Measurements from ENCODE around the gene APRT. TPM values are rescaled to one million over a fixed set of nuclear protein-coding genes. Genes with fewer than 3 reads are reported as not detected.

Gene APRT
- total and polyA plus RNA-seq, 9 of the 15 experiments (the other 6 are each of a cell fraction or from before 2014, with no cell fraction given), result 41.7 to 409 (median 146) TPM

DNA sequence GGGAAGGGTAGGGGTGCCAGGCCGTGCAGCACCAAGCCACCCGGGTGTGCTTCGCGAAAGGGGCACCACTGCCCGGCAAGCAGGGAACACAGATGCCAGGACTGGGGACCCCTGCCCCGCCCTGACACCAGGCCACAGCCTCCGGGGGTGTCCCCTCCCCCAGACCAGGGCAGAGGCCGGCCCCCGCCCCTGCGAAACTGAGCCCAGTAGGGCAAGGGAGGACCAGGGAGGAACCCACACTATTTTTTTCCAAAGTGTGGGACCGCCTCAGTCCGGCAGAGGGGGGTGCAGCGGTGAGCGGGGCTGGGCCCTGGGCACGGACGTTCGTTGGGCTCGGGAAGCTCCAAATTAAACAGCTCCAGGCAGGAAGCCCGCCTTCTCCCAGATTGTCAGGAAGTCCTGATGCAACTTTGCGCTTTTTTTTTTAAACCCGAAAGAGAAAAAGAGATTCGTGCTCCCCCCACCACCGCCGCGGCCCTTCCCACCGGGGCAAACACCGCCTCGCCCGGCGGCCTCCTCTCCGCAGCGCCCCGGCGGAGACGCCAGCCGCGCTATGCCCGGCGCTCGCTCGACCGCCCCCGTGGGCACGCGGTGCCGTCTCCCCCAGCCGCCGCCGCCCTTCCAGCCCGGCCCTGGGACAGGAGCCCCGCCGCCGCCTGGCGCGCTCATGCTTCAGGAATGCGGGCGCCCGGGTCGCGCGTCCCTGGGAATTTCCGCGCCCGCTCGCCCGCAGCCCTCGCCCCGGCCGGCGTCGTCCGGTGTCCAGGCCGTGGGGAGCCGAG, 27.5 kb downstream of the APRT start (continued):
- TF ChIP-seq, protein P1, sequence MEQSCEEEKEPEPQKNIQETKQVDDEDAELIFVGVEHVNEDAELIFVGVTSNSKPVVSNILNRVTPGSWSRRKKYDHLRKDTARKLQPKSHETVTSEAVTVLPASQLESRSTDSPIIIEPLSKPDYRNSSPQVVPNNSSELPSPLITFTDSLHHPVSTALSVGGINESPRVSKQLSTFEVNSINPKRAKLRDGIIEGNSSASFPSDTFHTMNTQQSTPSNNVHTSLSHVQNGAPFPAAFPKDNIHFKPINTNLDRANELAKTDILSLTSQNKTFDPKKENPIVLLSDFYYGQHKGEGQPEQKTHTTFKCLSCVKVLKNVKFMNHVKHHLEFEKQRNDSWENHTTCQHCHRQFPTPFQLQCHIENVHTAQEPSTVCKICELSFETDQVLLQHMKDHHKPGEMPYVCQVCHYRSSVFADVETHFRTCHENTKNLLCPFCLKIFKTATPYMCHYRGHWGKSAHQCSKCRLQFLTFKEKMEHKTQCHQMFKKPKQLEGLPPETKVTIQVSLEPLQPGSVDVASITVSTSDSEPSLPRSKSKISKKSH (CRISPR knock-in tag; IDR thresholded peaks at IDR 0.05), result no peak
- TF ChIP-seq YY1 (IDR thresholded peaks at IDR 0.05; ENCODE audit: borderline replicate concordance in 1 of 3, control insufficient read depth in 1 of 3, extremely low read depth in 1 of 3, insufficient read depth in 3 of 3, insufficient read length in 1 of 3, insufficient replicate concordance in 2 of 3, low read depth in 1 of 3, low read length in 2 of 3) (peak in 1 of 3 experiments; percentile 46), TOE1 (IDR thresholded peaks at IDR 0.05; ENCODE audit: borderline replicate concordance) (0 out of 2 replicates have a peak, but pooled peaks have one; percentile 14), TOE1 (CRISPR knock-in tag; IDR thresholded peaks at IDR 0.05; ENCODE audit: borderline replicate concordance, low read depth) (no peak), SLC30A9 (CRISPR knock-in tag; IDR thresholded peaks at IDR 0.05) (no peak), ZNF224 (CRISPR knock-in tag; IDR thresholded peaks at IDR 0.05) (peak; percentile 43; the same call in 1 of the 2 replicates), GATA2 (CRISPR knock-in tag; IDR thresholded peaks at IDR 0.05) (no peak), CCNT2 (IDR thresholded peaks at IDR 0.05; ENCODE audit: borderline replicate concordance, extremely low read depth, insufficient read length, low read depth, low read length) (peak; percentile 71), CEBPG (CRISPR knock-in tag; IDR thresholded peaks at IDR 0.05) (no peak), CEBPG (tag; conservative IDR thresholded peaks at IDR 0.05 in 1 of 2, IDR thresholded peaks at IDR 0.05 in 1 of 2) (no peak), MED1 (CRISPR knock-in tag; IDR thresholded peaks at IDR 0.05; ENCODE audit: borderline replicate concordance) (no peak), TEAD2 (tag; IDR thresholded peaks at IDR 0.05) (no peak), FIP1L1 (IDR thresholded peaks at IDR 0.05; ENCODE audit: low read depth, low read length, poor library complexity, severe bottlenecking) (no peak), L3MBTL2 (IDR thresholded peaks at IDR 0.05) (no peak)
- TF ChIP-seq, protein P2, sequence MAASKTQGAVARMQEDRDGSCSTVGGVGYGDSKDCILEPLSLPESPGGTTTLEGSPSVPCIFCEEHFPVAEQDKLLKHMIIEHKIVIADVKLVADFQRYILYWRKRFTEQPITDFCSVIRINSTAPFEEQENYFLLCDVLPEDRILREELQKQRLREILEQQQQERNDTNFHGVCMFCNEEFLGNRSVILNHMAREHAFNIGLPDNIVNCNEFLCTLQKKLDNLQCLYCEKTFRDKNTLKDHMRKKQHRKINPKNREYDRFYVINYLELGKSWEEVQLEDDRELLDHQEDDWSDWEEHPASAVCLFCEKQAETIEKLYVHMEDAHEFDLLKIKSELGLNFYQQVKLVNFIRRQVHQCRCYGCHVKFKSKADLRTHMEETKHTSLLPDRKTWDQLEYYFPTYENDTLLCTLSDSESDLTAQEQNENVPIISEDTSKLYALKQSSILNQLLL (CRISPR knock-in tag; IDR thresholded peaks at IDR 0.05; ENCODE audit: borderline replicate concordance), result no peak
- TF ChIP-seq, protein P3, sequence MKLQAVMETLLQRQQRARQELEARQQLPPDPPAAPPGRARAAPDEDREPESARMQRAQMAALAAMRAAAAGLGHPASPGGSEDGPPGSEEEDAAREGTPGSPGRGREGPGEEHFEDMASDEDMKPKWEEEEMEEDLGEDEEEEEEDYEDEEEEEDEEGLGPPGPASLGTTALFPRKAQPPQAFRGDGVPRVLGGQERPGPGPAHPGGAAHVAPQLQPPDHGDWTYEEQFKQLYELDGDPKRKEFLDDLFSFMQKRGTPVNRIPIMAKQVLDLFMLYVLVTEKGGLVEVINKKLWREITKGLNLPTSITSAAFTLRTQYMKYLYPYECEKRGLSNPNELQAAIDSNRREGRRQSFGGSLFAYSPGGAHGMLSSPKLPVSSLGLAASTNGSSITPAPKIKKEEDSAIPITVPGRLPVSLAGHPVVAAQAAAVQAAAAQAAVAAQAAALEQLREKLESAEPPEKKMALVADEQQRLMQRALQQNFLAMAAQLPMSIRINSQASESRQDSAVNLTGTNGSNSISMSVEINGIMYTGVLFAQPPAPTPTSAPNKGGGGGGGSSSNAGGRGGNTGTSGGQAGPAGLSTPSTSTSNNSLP (IDR thresholded peaks at IDR 0.05; ENCODE audit: borderline replicate concordance, low read depth, low read length), result no peak
- TF ChIP-seq, protein P4, sequence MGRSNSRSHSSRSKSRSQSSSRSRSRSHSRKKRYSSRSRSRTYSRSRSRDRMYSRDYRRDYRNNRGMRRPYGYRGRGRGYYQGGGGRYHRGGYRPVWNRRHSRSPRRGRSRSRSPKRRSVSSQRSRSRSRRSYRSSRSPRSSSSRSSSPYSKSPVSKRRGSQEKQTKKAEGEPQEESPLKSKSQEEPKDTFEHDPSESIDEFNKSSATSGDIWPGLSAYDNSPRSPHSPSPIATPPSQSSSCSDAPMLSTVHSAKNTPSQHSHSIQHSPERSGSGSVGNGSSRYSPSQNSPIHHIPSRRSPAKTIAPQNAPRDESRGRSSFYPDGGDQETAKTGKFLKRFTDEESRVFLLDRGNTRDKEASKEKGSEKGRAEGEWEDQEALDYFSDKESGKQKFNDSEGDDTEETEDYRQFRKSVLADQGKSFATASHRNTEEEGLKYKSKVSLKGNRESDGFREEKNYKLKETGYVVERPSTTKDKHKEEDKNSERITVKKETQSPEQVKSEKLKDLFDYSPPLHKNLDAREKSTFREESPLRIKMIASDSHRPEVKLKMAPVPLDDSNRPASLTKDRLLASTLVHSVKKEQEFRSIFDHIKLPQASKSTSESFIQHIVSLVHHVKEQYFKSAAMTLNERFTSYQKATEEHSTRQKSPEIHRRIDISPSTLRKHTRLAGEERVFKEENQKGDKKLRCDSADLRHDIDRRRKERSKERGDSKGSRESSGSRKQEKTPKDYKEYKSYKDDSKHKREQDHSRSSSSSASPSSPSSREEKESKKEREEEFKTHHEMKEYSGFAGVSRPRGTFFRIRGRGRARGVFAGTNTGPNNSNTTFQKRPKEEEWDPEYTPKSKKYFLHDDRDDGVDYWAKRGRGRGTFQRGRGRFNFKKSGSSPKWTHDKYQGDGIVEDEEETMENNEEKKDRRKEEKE (IDR thresholded peaks at IDR 0.05; ENCODE audit: borderline replicate concordance in 1 of 2, control insufficient read depth in 1 of 2, low read depth in 2 of 2, low read length in 1 of 2), result no peak
